ENCODE data around the gene MUC4. TPM values are rescaled to one million over a fixed set of nuclear protein-coding genes. Genes with fewer than 3 reads are reported as not detected.

The MUC4 gene
- total and polyA plus RNA-seq, 7 donors = under 0.01 to 195 (median 7.4) TPM; not detected in 1

DNA sequence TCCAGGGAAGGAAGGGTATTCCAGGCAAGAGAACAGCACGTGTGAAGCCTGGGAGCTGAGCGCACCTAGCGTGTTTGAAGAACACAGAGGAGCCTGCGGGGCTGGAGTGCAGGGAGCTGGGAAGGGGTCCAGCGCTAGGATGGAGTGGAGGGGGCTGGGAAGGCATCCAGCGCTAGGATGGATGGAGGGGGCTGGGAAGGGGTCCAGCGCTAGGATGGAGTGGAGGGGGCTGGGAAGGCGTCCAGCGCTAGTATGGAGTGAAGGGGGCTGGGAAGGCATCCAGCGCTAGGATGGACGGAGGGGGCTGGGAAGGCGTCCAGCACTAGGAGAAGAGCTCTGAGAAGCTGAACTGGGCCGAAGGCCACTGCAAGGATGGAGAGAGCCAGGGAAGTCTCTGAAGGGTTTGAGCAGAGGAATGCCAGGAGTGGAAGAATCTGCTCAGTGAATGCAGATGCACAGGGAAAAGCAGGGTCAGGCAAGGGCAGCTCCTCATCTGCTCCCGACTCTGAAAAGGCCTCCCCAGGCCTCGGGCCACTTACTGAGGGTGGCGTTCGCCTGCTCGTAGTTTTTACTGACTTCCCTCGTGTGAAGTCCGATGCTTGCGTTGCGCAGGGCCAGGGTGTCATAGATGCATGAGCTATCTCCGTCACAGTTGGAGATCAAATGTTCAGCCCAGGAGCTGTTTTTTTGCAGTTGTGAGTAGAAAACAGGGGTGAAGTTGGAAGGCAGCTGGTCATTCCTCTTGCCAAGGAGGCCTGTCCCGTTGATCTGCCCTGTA, 51.2 kb downstream of the MUC4 start:
- peak; percentile 87 for DNase-seq
- Histone ChIP-seq H3K27me3 (peaks cover 8 to 39% (median 15%) of the 10 kb centered on the region in 3 donors), H3K27ac (peak overlapping the region in 1 of 4 donors; percentile 63), H3K9me3 (no peaks in the 10 kb centered on the region), H3K4me1 (peaks cover 0 to 21% (median 16%) of the 10 kb centered on the region in 4 donors), H3K4me3 (no peak overlapping the region), H3K36me3 (no peaks in the 10 kb centered on the region)
- 83 to 86% methylated on average over 24 of the region's 24 CpGs for WGBS, 2 donors
- no peak for TF ChIP-seq EP300 (IDR thresholded peaks at IDR 0.05)
- intact Hi-C loops (cut with DNase I) = no loop called here

DNA sequence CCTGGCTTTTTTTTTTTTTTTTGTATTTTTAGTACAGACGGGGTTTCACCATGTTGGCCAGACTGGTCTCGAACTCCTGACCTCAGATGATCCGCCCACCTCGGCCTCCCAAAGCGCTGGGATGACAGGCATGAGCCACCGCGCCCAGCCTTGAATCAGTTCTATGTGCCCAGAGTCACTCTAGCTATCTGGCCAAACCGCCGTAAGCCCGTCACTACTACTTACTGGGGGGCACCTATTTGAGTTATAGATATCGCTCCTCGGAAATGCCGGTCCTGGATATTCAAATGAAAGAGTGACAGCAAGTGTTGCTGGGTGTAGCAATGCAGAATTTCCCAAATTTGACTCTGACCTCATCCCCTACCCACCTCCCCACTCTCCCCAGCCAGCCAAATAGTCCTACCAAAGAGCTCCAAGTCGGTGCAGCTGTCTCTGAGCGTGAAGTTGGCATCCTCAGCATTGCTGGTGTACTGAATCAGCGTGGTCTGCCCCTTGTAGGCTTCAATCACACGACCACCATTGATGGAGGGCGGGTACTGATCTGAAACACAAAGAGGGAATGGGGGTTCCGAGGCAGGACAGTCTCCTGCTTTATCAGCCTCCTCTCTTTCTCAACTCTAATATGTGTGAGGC, 52.9 kb downstream of the MUC4 start:
- H3K27ac ChIP-seq = no peak overlapping the region

GRCh38 chr3:195757827-195758226, 53.9 kb downstream of the MUC4 start:
- H3K36me3 ChIP-seq = no peaks in the 10 kb centered on the region
- H3K27ac ChIP-seq = no peak overlapping the region
- peaks cover 7 to 23% (median 11%) of the 10 kb centered on the region in 3 donors for H3K27me3 ChIP-seq
- TF ChIP-seq EP300 (IDR thresholded peaks at IDR 0.05) = no peak
- no peak for TF ChIP-seq POLR2A (IDR thresholded peaks at IDR 0.05)
- no peak for TF ChIP-seq POLR2AphosphoS5 (IDR thresholded peaks at IDR 0.05)
- TF ChIP-seq, protein P1, sequence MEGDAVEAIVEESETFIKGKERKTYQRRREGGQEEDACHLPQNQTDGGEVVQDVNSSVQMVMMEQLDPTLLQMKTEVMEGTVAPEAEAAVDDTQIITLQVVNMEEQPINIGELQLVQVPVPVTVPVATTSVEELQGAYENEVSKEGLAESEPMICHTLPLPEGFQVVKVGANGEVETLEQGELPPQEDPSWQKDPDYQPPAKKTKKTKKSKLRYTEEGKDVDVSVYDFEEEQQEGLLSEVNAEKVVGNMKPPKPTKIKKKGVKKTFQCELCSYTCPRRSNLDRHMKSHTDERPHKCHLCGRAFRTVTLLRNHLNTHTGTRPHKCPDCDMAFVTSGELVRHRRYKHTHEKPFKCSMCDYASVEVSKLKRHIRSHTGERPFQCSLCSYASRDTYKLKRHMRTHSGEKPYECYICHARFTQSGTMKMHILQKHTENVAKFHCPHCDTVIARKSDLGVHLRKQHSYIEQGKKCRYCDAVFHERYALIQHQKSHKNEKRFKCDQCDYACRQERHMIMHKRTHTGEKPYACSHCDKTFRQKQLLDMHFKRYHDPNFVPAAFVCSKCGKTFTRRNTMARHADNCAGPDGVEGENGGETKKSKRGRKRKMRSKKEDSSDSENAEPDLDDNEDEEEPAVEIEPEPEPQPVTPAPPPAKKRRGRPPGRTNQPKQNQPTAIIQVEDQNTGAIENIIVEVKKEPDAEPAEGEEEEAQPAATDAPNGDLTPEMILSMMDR (IDR thresholded peaks at IDR 0.05) = no peak
- intact Hi-C loops (cut with DNase I) = no loop called here
- peaks cover 0 to 21% (median 16%) of the 10 kb centered on the region in 4 donors for H3K4me1 ChIP-seq
- DNase-seq = no peak
- 68 to 86% methylated on average over 10 of the region's 10 CpGs for WGBS, 2 donors
- no peaks in the 10 kb centered on the region for H3K9me3 ChIP-seq
- no peak overlapping the region for H3K4me3 ChIP-seq

More for the DNA sequence above, 52.9 kb downstream of the MUC4 start:
- no peak for DNase-seq
- Histone ChIP-seq H3K4me1 (peaks cover 0 to 21% (median 16%) of the 10 kb centered on the region in 4 donors), H3K4me3 (no peak overlapping the region), H3K9me3 (no peaks in the 10 kb centered on the region), H3K27me3 (peaks cover 11 to 33% (median 15%) of the 10 kb centered on the region in 3 donors), H3K36me3 (no peaks in the 10 kb centered on the region)
- TF ChIP-seq, protein P1 (IDR thresholded peaks at IDR 0.05) = no peak
- TF ChIP-seq POLR2A (IDR thresholded peaks at IDR 0.05) (no peak), EP300 (IDR thresholded peaks at IDR 0.05) (no peak), POLR2AphosphoS5 (IDR thresholded peaks at IDR 0.05) (no peak)
- WGBS, 2 donors = 83 to 87% methylated on average over 19 of the region's 19 CpGs
- intact Hi-C loops (cut with DNase I) = no loop called here

DNA sequence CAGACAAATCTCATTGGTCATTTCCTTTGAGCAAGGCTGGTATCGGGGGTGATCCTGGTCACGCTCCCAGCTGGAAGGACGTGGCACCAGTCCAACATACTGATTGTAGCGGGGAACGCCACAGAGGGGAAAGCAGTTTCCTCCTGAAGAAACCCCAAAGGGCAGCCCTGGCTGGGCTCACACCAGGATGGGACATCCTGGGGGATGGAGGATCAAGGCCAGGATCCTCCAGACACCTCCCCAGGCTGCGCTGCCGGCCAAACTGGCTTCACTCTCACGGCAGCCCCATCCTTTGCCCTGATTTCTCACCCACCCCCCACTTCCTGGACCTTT, 54.3 kb downstream of the MUC4 start:
- Histone ChIP-seq H3K27ac (no peak overlapping the region), H3K27me3 (peaks cover 4 to 21% (median 11%) of the 10 kb centered on the region in 3 donors), H3K4me1 (peaks cover 0 to 21% (median 16%) of the 10 kb centered on the region in 4 donors), H3K9me3 (no peaks in the 10 kb centered on the region), H3K36me3 (no peaks in the 10 kb centered on the region), H3K4me3 (no peak overlapping the region)
- DNase-seq = no peak
- TF ChIP-seq EP300 (IDR thresholded peaks at IDR 0.05) (no peak), POLR2A (IDR thresholded peaks at IDR 0.05) (no peak), POLR2AphosphoS5 (IDR thresholded peaks at IDR 0.05) (no peak)
- TF ChIP-seq, protein P1 (IDR thresholded peaks at IDR 0.05) = no peak
- WGBS, 2 donors = 57 to 86% methylated on average over 8 of the region's 8 CpGs
- intact Hi-C loops (cut with DNase I) = no loop called here
